GM12864 (cell line): Measurements from ENCODE around the gene SKOR1.

Source experiments
- DNase-seq: peaks from one replicate; pipeline ENCODE4 v3.0.0-alpha.2; 2011; ENCODE audit warnings: low read depth
- H3K4me3 ChIP-seq: 2 replicates; pipeline ENCODE4 v1.5.1; 2011; ENCODE audit warnings: mild to moderate bottlenecking, low read depth, low read length, control low read depth
- CTCF ChIP-seq: IDR thresholded peaks from 2 replicates; pipeline ENCODE4 v1.5.1; 2011; ENCODE audit warnings: low read depth, mild to moderate bottlenecking, moderate library complexity, low read length, control low read depth, inconsistent platforms; ENCODE audit errors: missing control alignments

SKOR1 gene

DNA sequence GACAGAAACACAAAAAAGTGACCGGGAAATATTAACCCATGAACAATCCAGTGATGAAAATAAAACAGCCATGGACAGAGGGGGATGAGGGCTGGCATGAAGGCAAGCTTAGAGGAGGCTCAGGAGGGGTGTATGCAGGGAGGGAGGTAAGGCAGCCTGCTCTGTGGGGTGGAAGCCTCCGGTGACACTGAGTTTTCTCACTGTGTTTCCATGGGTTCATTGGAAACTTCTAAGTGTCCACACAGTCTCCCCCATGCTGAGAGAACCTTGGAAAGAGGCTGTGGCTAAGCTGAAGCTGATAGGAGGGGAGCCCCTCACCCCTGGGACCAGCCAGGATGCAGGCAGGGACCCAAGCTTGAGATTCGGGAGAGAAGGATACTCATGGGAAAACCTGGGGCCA, 6.8 kb upstream of the SKOR1 start:
- no peak for TF ChIP-seq CTCF
- no peak overlapping the region for H3K4me3 ChIP-seq
- DNase-seq = no peak

DNA sequence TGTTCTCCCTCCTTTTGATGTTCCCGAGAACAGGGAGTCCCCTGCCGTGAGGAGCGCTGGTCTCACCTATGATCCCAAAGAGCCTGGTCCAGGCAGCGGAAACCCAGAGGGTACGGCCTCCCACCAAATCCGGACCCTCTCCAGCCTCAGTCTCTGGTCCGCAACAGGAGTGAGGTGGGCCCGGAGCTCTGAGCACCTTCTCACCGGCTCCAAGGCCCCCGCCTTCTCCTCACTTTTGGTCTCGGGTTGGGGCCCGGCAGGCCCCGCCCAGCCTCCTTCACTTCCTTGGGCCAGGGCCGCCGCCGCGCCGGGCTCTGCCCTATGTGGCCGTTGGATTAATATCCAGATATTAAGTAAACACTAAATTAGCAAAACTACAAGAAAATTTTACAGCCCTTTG, 5.7 kb upstream of the SKOR1 start:
- TF ChIP-seq CTCF = no peak
- no peak for DNase-seq
- H3K4me3 ChIP-seq = no peak overlapping the region

GRCh38 chr15:67820122-67820991, 5.0 kb upstream of the SKOR1 start:
- H3K4me3 ChIP-seq = no peak overlapping the region
- no peak for DNase-seq
- no peak for TF ChIP-seq CTCF

- no peak for TF ChIP-seq CTCF
- H3K4me3 ChIP-seq = no peak overlapping the region
- no peak for DNase-seq
Measured at GRCh38 chr15:67820992-67821783, 4.1 kb upstream of the SKOR1 start.

DNA sequence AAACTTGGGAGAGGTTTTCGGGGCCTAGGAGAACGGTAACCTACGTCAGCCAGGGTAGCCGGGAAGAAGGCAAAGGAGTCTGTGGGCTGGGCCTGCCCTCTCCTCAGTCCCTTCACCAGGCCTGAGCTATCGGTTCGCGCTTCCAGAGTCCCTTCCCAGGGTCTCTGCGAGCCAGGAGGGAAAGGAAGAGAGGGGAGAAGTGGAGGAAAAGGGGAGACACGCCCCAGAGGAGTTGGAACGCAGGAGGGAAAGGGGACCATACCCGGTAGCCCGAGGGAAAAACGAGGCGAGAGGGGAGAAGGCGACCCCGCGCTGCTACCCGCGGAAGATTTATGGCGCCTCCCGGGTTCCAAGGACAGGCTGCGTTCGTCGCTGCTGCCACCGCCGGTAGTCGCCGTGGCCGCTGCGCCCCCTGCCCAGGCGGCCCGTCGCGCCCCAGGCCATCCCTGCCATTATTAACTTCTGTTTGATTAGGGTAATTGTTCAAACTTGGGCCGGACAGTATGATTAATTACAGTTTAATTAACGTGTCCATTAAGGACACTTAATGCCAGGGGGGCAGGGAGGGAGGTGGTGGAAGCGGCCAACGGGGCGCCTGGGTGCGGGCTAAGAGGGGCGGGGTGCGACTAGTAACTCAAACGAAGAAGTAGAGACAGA, 3.4 kb upstream of the SKOR1 start:
- no peak for DNase-seq
- TF ChIP-seq CTCF = no peak
- H3K4me3 ChIP-seq = no peak overlapping the region

DNA sequence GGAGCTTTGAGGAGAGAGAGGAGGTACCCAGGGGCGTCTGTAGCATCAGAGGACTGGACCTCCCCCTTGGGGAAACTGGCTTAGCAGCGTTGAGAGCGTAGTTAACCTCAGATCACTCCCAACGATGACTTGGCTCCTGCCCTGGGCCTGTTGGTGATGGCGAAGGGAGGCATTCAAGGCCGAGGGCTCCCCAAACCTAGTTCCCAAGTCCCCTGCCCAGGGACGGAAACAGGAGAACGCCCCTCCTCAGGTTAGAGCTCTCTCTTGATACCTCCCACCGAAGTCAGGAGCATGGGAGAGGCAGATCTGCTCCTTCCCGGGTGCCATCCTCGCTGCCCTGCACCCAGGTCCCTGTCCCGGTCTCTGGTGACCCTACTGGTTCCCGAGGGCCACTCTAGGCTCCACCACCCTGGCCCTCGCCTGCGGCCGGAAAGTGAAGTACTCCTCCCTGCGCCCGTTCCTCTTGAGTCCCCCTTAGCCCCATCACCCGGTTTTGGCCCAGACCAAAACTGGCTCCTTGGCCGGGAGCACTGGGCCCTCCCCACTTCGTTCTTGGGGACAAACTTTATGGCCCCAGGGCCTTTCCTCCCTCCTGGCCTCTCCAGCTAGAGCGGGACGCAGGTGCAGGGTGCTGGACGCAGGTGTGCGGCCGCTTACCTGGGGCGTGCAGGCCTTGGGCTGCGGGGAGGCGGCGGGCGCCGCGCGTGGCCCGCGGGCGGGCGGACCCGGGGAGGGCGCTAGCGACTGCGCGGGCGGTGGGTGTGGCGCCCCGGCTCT, 2.6 kb upstream of the SKOR1 start:
- H3K4me3 ChIP-seq = no peak overlapping the region
- no peak for TF ChIP-seq CTCF
- DNase-seq = no peak
